Measurements from ENCODE around the gene RPL37. TPM values are rescaled to one million over a fixed set of nuclear protein-coding genes. Genes with fewer than 3 reads are reported as not detected.

The RPL37 gene
- total and polyA plus RNA-seq, 9 of the 15 experiments (the other 6 are each of a cell fraction or from before 2014, with no cell fraction given): 2,342 to 7,963 (median 4,091) TPM

GRCh38 chr5:40877371-40877988, 42.5 kb upstream of the RPL37 start (continued):
- no peak for TF ChIP-seq CTCFL (IDR thresholded peaks at IDR 0.05; ENCODE audit: borderline replicate concordance, insufficient read depth, low read depth, low read length, poor library complexity, severe bottlenecking)
- peak; percentile 64 for TF ChIP-seq ATF3 (IDR thresholded peaks at IDR 0.05)
- no peak for TF ChIP-seq ATF3 (CRISPR knock-in tag; conservative IDR thresholded peaks at IDR 0.05)
- no peak for TF ChIP-seq PCBP1 (IDR thresholded peaks at IDR 0.05; ENCODE audit: low read depth, low read length, poor library complexity, severe bottlenecking)
- peak; percentile 84 for TF ChIP-seq TRIM28 (IDR thresholded peaks at IDR 0.05)
- no peak for TF ChIP-seq PHB (CRISPR knock-in tag; IDR thresholded peaks at IDR 0.05)
- TF ChIP-seq TRIM24 (IDR thresholded peaks at IDR 0.05): peak; percentile 43 to 53; a peak in 2 of 4 replicates
- TF ChIP-seq ZNF561 (CRISPR knock-in tag; conservative IDR thresholded peaks at IDR 0.05): 0 out of 2 replicates have a peak, but pooled peaks have one; percentile 39
- no peak for TF ChIP-seq CXXC5 (CRISPR knock-in tag; IDR thresholded peaks at IDR 0.05)
- TF ChIP-seq CBFA2T3 (IDR thresholded peaks at IDR 0.05): 0 out of 2 replicates have a peak, but pooled peaks have one; percentile 15
- no peak for TF ChIP-seq STAG1 (CRISPR knock-in tag; IDR thresholded peaks at IDR 0.05; ENCODE audit: borderline replicate concordance)
